ENCODE results near the gene UTP4.
"Not testable (repeated sequence)": the region's sequence is repeated elsewhere in the genome, so short reads cannot be mapped to it uniquely, and the experiment has no call there.

Gene UTP4

GRCh38 chr16:69131839-69132423, 518 bp upstream of the UTP4 start:
- peak in 1 of 2 experiments; percentile 40 for DNase-seq

GRCh38 chr16:69133373-69133954, 1.0 kb downstream of the UTP4 start:
- DNase-seq: no peak

- no peak for DNase-seq
Measured at GRCh38 chr16:69138608-69139007, 6.2 kb downstream of the UTP4 start.

GRCh38 chr16:69139464-69139863, 7.0 kb downstream of the UTP4 start:
- DNase-seq: not testable (repeated sequence)

GRCh38 chr16:69141014-69141413, 8.6 kb downstream of the UTP4 start:
- DNase-seq: no peak

- no peak for DNase-seq
Measured at GRCh38 chr16:69141936-69142335, 9.5 kb downstream of the UTP4 start.

GRCh38 chr16:69143116-69143515, 10.7 kb downstream of the UTP4 start:
- DNase-seq: no peak

GRCh38 chr16:69145658-69146057, 13.2 kb downstream of the UTP4 start:
- no peak for DNase-seq

- not testable (repeated sequence) for DNase-seq
Measured at GRCh38 chr16:69149621-69150020, 17.2 kb downstream of the UTP4 start.

GRCh38 chr16:69150146-69150865, 17.9 kb downstream of the UTP4 start:
- peak in 1 of 2 experiments; percentile 18 for DNase-seq

- DNase-seq: no peak
Measured at GRCh38 chr16:69157196-69157595, 24.7 kb downstream of the UTP4 start.

GRCh38 chr16:69160192-69160591, 27.7 kb downstream of the UTP4 start:
- no peak for DNase-seq

GRCh38 chr16:69165584-69165983, 33.1 kb downstream of the UTP4 start:
- DNase-seq: no peak

- no peak for DNase-seq
Measured at GRCh38 chr16:69166221-69166833, 33.9 kb downstream of the UTP4 start.

GRCh38 chr16:69166946-69167930, 34.8 kb downstream of the UTP4 start:
- no peak for DNase-seq

- DNase-seq: no peak
Measured at GRCh38 chr16:69169051-69169450, 36.6 kb downstream of the UTP4 start.

- DNase-seq: no peak
Measured at GRCh38 chr16:69169607-69170352, 37.3 kb downstream of the UTP4 start.

- DNase-seq: no peak
Measured at GRCh38 chr16:69171325-69172084, 39.1 kb downstream of the UTP4 start.

- no peak for DNase-seq
Measured at GRCh38 chr16:69176033-69176800, 43.8 kb downstream of the UTP4 start.

- DNase-seq: no peak
Measured at GRCh38 chr16:69179328-69180010, 47.0 kb downstream of the UTP4 start.
